NCI-H345 (cell line): ENCODE data around the gene SH3RF3.

Source experiments
- DNase-seq: peaks from one replicate; lab custom pipeline; 2025; lab: John Stamatoyannopoulos, UW

Gene SH3RF3

DNA sequence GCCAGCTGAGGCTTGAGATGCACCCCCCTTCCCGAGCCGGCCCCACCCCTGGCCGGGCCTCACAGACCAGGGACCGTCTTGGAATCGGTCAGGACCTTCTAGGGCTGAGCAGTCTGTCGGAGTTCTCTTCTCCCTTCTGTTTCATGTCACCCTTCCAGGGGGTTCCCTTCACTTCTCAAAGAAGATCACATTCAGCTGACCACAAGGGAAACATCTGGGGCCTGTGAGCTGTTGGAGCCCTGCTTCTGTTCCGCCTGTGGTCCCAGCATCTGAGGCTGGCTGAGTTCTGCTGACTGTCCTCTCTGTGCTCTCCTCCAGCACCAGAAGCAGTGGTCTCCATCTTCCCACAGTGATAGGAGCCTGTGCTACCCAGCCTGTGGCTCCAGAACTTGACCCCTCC is 378.2 kb downstream of the SH3RF3 start:
- DNase-seq: no peak

DNA sequence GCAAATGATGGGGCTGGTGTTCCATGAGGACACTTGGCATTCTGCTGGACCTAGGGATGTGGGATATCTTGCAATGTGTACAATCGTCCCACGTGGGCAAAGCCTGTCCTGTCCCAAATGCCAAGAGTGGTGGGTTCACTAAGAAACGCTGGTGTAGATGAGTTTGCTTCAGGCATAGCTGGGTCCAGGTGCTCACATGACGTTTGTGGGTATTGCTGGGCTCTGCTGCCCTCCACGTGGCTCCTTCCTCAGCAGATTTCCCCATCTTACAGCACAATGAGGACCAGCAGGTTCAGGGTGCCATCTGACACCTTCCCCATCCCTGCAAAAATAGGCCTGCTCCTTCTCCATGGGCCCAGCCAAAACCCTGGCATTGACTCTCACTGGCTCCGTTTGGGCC is 378.8 kb downstream of the SH3RF3 start:
- no peak for DNase-seq

DNA sequence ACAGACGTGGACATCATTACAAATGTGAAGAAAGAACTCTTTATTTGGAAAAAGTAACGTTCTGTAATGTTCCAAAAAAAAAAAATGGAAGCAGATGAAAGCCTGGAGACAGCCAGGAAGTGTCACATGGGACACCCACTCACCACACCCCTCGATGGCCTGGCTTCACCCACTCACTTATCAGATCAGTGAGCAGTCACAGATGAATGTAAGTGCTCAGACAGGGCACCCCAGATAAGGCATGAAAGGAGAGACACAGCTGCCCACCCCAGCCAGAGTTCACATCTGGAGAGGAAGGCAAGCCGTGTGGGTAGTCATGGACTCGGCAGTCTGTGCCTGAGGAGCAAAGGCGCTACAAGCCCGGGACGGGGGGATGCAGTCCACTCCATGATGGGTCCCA is 379.6 kb downstream of the SH3RF3 start:
- DNase-seq: no peak

DNA sequence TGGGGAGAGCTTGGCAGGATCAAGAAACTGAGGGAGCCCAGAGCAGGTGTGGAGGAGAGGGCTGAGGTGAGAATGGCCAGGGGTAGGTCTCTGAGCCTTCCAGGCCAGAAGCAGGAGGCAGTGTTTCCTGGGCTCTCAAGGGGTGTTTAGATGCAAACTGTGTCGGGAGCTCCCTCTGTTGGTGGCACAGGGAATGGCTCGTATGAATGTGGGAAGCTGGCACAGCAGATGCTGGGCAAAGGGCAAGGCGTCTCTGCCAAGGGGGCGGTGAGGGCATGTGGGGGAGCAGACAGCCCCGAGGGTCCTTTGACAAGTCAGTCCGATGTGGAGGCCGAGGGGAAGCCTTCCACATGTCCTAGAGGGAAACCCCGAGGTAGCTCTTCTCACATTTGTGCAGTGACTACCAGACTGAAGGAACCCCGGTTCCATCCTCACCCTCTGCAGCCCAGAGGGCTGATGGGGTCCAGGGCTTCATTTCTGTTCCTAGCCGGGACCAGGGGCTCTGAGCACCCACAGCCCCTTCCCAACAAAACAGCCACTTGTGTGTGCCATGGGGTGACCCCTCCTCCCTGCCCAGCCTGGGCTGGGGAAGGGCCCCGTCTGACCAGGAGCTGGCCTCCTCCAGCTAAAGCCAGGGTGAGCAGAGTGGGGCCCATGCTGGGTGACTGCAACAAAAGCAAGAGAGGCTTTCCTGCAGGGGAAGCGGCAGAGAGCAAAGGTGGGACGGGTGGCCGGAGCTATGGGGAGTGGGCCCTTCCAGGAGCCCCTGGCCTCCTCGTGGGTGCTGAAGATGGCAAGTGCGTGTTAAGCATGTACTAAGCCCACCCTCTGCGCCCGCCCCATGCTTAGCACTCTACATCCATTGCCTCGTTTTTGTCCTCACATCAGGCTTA is 381.4 kb downstream of the SH3RF3 start:
- DNase-seq: peak; percentile 78

DNA sequence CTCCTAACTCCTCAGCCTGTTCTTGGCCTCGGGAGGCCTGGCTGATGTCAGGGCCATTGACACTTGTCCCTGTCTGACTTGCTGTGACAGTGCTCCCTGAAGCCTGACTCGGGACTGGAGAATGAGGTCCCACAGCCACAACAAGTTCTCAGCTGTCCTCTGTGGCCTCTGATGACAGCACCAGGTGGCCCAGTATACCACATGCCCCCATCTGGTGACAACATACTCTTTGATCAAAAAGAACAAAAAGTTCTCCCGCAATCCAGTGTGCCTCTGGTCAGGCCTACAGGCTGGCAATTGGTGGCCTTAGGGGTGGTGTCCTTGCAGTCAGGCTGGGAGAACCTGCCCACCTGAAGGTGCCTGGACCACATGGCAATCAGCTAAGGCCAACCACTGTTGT is 382.2 kb downstream of the SH3RF3 start:
- no peak for DNase-seq

DNA sequence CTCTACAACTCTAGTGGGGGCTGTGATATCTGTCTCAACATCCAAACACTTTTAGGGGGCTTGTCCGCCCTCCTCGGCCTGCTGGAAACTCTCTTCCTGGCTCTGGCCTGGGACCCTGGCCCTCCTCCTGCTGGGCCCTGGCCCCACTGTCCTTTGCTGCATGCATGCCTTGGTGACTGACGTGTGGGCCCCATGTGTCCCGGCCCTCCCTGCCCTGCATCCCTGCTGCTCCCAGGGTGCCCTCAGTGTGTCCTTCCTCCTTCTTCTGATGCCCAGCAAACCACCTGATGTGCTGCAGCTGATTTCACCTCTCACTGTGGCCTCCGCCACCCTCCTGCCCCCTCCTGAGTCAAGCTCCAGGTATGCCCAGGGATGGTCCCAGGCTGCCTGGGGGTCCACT is 383.1 kb downstream of the SH3RF3 start:
- no peak for DNase-seq

DNA sequence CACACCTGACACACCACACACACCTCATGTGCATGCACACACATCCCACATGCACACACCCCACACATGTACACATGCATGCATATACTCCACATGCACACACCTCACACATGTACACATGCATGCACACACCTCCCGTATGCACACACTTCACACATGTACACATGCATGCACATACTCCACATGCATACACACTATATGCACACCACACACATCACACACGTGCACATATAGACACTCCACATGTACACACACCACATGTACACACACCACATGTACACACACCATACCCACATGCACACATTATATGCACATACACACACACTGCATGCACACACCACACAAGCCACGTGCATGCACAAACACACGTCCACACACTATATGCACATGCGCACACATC is 384.2 kb downstream of the SH3RF3 start:
- DNase-seq: no peak

DNA sequence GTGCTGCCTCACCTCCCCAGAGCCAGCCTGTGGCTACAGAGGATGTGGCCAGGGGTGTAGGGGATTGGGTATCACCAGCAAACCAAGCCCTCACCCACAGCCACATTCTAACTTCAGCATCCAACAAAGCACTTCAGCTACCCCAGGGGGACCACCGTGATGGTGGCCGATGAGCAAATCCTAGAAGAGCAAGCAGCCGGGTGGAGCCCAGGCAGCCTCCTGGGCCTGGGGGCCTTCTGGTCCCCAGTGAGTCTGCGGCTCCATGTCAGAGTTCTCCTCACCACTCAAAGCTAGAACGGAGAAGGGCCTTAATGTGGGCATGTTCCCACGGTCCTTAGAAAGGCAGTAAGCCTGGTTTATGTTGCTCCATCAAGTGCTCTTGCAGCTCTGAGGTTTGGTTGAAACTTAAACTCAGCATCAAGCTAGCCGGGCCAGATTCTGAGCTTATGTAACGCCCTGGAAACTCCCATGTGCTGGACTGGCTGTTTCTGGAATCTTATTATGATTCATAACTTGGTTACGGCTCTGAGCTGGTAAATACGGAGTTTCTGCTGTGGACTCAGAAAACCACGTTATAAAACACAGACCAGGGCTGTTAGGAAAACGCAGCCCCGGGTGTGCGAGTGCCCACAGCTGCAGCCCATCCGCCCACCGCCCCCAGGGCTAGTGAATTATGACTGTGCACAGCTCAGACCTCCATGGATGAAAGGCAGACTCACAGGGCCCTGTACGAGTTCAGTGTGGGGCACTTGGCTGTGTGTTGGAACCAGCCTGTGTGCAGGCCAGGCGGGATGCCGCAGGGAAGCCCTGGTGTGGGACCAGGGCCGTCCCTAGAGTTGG is 385.0 kb downstream of the SH3RF3 start:
- DNase-seq: no peak

DNA sequence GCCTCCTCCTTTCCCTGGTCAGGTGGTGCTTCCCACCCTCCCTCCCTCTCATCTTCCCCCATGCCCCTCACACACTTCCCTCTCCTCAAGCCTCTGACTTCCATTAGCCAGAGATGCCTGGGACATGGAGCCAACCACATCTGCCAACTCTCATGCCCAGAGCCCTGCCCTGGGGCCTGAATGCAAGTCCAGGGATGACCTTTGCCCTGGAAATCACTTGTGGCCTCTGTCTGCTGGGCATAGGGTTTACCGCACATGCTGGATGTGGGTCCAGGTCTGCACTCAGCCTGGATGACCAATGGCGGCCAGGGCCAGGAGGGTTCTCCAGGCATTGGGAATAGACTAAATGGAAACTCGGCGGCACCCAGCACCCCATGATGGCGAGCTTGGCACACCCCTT is 385.9 kb downstream of the SH3RF3 start:
- DNase-seq: no peak

DNA sequence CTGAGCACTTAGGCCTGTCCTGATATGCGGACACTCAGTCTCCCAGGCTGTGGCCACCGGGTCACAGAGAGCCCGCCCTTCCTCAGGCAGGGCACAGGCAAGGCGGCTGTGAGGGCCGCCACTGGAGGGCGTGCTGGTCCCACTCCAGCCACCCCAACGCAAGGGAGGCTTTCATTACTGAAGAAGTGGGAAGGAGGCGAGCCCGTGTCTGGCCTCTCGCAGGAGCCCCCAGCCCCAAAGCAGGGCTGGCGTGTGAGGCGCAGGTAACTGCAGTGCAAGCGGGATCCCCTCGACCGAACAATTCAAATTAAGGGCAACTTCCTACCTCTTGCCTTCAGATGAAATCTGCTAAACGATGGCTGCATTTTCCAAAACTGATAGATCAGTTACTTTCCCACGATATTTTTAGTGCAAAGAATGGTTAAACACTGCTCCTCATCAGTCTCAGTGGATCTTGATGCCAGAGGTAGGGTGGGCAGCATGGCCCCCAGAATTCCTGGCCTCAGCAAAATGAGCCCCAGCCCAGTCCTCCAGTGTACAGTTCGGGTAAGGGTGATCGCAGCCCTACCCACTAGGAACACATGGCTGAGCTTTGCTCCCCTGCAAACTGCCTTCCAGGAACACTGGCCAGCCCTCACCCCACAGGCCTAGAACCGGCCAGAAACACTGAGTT is 387.6 kb downstream of the SH3RF3 start:
- peak; percentile 47 for DNase-seq

DNA sequence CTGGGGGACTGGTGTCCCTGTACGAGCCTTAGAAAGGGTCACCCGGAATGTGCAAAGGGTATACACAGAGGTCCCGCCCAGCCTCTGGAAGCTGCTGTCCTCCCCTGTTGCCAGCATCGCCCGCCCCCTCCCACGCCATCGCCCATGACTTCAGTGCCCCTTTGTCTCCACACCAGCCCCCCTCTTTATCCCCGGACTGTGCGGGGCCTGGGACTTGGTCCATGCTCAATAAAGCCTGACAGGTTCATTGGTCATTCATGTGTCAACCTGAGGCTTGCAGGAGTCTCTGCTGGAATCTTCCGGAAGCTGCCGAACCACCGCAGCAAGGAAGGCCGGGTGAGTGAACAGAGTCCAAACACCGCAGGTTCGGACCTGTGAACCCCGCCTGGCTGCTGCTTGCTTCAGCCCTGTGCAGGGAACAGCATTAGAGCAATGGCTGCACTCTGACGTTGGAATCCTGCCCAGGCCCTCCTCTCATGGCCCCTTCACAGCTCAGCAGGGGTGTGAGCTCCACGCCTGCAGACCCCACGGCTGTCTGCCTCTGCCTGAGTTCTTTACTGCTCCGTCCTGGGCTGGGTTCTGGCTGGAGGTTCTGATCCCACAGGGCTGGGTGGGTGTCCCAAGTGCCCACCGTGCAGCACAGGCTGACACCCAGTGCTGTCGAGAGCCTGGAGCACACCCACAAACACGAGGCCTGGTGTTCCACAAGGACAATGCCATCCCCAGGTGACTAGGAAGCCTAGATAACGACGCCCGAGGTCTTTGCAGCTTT is 388.3 kb downstream of the SH3RF3 start:
- peak; percentile 9 for DNase-seq

DNA sequence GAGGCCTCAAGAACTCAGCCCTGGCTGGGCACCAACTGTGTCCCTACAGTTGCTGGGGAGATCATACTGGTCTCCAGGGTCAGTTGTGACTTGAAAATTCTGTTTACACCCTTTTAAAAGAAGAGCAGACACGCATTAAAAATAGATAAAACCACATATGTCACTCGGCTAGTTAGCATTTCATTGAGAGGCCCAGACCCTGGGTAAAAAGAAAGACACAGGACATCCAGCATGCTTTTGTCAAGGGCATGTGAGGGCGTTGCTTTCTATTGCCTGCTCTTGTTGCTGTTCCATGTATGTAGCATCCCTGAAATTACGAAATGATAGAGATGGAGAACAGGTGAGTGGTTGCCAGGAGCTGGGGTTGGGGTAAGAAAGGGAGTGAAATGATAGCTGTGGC is 390.5 kb downstream of the SH3RF3 start:
- no peak for DNase-seq

DNA sequence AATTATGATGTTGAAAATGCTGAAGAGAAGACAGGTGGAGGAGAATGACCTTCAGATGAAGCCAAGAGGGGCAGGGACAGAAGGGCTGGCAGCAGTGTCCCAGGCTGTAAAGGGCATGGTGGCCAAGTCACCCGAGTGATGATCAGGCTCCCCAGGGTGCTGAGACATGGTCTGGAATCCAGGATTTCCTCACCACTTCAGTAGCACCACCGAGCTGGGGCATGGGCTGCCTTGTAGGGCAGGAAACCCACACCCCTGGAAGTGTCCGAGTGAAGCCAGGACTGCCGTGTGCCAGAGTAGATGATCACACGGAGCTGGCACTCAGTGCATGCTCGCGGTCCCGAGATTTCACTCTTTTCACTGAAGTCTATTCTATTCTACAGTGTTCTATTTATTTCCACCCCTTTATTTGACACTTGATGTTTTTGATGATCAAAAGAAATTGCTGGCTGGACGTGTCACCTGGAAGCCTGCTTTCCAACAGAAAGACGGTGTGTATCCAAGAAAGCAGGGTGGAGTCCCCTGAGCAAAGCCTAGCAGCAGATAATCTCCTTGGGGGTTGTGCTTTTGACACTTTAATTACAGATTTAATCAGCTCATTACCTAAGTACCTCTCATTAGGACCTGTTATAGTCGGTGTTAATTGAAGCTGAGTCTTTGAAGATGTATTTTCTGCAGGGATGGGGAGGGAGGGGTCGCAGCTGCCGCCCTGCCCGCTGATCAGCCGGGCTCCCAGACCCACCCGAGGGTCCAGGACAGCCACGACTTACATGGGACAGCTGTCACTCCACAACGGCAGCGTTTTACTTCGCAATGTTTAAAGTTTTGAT is 392.4 kb downstream of the SH3RF3 start:
- no peak for DNase-seq

DNA sequence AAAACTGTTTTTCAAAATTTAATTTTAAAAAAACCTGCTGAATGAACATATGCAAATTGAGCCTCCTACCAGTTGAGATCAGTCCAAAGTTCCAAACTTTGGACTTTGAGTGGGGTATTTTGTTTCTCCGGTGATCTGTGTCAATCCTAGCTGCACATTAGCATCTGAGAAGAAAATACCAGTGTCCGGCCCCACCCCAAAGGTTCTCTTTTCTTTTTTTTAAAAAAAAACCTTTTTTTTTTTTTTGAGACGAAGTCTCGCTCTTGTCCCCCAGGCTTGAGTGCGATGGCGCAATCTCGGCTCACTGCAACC is 393.0 kb downstream of the SH3RF3 start:
- DNase-seq: no peak

DNA sequence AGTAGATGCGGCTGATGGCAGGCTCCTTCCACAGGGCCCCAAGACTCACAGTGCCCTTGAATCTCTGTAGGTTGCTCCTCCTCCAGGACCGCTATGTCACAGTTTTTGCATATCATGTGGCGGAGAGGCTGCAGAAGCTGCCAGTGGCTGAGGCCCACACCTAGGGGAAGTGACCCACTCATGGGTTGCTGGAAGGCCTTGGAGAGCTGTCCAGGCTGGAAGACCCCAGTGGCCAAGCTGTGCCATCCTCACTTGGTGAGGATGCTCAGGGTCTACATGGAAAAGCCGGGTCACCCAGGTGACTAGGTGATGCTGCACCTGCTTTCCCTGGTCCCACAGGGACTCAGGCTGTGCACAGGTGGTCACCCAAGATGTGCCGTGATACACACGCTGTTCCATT is 394.1 kb downstream of the SH3RF3 start:
- DNase-seq: no peak

DNA sequence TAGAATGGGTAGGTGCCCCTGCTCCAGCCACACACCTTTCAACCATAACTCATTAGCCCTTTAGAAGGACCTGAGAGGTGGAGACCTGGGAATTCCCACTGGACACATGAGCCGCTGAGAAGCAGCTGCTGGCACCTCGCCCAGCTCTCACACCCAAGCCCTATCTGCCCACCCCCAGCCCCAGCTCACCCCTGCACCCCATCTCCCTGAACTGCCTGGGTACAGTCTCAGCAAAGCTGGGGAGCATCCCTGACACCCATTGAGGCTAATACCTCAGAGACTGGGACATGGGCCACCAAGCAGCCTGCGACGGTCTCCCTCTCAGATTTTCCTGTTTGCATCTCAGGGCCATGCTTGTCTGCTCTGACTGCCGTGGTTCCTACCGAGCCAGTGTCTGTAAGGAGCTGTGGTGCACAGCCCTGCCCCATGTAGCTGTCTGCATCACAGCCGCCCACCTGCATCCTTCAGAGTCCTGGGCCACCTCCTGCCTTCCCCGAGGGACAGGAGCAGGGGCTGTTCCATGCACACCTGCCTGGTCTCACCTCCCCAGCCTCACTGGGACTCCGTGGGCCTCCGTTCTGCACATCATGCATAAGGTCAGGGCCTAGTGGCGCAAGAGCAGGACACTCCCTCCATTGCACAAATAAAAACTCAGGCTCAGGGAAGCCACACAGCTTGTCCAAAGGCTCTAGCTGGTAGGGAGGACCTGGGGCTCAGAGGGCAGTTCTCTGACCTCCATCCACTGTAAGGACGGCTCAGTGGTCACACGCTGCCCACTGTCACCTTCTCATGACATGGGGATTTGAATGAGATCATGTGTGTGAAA is 394.7 kb downstream of the SH3RF3 start:
- no peak for DNase-seq

DNA sequence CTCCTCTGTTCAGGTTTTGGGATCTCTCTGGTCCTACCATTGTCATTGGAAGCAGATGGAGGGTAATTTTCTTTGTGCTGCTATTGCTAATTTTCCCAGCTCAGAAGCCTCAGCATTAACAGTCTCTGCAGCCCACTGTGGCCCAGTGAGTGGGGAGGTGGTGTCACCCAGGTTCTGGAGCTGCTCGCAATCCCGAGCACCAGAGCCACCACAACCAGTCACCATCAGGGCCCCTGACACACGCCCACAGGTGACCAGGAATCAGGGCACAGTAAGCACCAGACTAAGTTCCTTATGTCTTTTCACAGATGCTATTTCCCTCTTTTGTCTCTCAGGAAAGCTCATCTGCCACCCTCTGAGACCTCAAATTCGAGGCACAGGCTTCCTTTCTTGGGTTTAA is 396.8 kb downstream of the SH3RF3 start:
- no peak for DNase-seq

DNA sequence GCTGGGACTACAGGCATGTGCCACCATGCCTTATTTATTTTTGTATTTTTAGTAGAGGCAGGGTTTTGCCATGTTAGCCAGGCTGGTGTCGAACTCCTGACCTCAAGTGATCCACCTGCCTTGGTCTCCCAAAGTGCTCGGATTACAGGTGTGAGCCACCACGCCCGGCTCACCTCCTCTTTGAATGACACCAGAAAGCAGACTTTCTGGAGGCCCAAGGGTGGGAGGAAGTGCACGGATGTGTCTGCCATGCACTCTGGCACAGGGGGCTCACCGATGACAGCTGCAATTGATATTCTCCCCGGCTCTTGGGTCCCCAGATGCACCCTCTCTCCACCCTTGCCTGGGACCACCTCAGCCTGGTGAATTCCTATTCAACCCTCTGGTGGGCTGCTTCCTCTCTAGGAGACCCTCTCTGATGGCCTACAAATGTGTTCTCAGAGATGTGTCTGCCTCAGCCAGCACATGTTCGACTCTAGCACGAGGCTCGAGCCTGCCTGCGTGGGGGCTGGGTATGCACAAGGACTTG is 397.5 kb downstream of the SH3RF3 start:
- no peak for DNase-seq

DNA sequence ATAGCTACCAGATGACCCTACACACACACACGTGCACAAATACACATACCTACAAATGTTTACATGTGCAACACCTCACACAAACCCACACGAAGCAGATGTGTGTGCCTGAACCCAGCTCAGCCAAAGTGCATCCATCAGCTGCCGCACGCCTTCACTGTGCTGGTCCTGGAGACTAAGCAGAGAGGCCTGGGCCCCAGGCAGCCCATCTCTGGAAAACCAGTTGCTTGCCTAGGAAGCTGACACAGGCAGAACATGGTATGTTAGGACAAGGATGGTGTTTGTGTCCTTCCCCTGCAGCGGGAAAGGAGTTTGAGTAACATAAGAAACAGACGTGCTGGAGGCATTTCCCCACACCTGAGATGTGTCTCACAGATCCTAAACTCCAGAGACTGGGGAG is 398.1 kb downstream of the SH3RF3 start:
- DNase-seq: no peak
